Stimulated activated CD4-positive, alpha-beta T cell treated with anti-CD3 and anti-CD28 coated beads, Interleukin-12 subunit alpha, Interleukin-12 subunit beta, amount 100 ng/mL, for 48 hours (primary cell): Measurements from ENCODE around the gene SLC10A6.

Source experiments
- DNase-seq, 3 donors: peaks; one replicate each; pipeline ENCODE4 v3.0.0-alpha.2; 2020; ENCODE audit warnings: low read depth in 2 of 3, low spot score in 1 of 3

SLC10A6 gene

GRCh38 chr4:86791126-86791525 lies 58.1 kb downstream of the SLC10A6 start:
- no peak for DNase-seq

DNA sequence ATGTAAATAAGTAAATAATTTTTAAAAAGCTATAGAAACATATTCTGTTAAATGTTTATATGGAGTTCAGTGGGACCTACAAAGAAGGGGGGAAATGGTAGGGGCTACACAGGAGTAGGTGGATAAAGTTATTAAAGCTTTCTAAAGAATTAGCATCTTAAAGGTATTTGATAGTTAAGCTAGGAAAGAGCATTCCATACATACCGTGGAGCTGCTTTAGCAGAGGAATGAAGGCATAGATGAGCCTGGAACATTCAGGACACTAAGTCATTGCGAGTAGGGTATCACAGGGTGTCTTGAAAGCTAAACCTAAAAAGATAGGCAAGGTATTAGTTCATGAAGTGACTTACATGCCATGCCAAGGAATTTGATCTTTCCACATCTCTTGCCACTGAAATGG lies 60.4 kb downstream of the SLC10A6 start:
- DNase-seq, result no peak

GRCh38 chr4:86778175-86778574 lies 71.0 kb downstream of the SLC10A6 start:
- no peak for DNase-seq

- DNase-seq, result no peak
Observed at GRCh38 chr4:86775061-86775460, 74.1 kb downstream of the SLC10A6 start.
